DMS 273 (cell line): ENCODE data around the gene XKR3.
"Not testable (repeated sequence)": the region's sequence is repeated elsewhere in the genome, so short reads cannot be mapped to it uniquely, and the experiment has no call there.

Experiments used
- DNase-seq: peaks from one replicate; lab custom pipeline; 2025; ENCODE audit not compliant: unreplicated experiment; lab: John Stamatoyannopoulos, UW

The XKR3 gene

DNA sequence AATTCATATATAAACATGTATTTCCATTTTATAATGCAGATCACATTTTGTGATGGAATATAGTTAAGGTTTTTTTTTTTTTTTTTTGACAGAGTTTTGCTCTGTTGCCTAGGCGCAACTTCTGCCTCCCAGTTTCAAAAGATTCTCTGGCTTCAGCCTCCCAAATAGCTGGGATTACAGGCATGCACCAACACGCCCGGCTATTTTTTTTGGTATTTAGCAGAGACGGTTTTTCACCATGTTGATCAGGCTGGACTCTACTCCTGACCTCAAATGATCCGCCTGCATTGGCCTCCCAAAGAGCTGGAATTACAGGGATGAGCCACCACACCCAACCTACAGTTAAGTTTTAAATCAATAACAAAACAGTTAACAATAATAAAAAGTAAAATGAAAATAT lies 18.8 kb downstream of the XKR3 start:
- no peak for DNase-seq

- no peak for DNase-seq
These were observed 20.3 kb downstream of the XKR3 start for GRCh38 chr22:16804882-16805281.

DNA sequence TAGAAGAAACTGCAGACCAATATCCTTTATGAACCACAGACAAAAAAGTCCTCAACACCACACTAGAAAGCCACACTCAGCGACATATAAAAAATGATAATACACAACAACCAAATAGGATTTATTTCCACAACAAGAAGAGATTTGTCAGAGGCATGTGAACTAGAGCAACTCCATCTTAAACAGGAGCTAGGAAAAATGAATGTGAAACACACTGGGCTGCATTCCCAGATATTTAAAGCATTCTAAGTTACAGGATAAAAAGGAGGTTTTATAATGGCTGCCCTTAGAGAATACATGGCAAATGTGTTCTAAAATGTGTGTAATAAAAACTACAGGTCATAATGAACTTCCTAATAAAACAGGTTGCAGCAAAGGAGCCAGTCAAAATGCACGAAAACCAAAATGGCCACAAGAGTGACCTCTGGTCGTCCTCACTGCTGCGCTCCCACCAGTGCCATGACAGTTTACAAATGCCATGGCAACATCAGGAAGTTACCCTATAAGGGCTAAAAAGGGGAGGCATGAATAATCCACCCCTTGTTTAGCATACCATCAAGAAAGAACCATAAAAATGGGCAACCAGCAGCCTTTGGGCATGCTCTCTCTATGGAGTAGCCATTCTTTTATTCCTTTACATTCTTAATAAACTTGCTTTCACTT lies 21.8 kb downstream of the XKR3 start:
- DNase-seq = no peak

DNA sequence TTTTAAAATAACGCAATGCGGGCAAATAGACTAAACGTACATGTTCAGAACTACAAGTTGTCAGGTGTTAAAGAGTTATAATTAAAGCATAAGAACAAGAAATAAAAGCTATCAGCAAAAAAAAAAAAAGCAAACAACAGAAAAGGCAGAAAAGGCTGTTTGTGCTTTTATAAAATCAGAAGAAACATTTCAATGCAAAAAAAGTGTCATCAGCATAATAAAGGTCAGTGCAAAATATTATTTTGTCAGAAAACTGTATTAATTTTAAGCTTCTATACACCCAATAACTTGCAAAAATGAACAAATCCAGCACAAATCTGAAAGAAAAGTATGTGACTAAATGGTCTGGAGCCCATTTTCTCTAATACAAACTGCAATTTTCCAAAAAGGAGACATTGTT lies 23.6 kb downstream of the XKR3 start:
- DNase-seq = no peak

- no peak for DNase-seq
These were observed 24.1 kb downstream of the XKR3 start for GRCh38 chr22:16801088-16801487.

- DNase-seq = no peak
These were observed 24.9 kb downstream of the XKR3 start for GRCh38 chr22:16800358-16800757.

- DNase-seq = not testable (repeated sequence)
These were observed 29.7 kb downstream of the XKR3 start for GRCh38 chr22:16795504-16795903.

- DNase-seq = no peak
These were observed 31.4 kb downstream of the XKR3 start for GRCh38 chr22:16793831-16794230.

GRCh38 chr22:16789860-16790493 lies 35.2 kb downstream of the XKR3 start:
- DNase-seq = no peak

DNA sequence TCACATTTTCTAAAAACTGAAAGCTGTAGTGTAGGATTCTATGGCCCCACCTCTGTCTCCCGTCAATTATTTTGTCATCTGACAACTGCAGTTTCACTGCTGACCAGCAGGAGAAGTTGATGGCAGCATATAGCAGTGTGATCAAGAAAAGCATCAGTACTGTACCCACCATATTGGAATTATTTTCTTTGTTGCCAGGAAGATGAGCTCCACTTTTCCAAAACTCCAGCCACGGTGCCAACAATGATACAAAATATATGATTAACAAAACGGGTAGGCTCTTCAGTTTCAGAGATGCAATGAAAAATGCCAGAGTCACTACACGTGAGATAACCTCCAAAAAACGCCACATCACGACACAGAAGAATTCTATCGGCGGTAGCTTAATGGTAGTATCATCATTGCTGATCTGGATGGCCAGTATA lies 41.3 kb downstream of the XKR3 start:
- DNase-seq = peak; percentile 31

DNA sequence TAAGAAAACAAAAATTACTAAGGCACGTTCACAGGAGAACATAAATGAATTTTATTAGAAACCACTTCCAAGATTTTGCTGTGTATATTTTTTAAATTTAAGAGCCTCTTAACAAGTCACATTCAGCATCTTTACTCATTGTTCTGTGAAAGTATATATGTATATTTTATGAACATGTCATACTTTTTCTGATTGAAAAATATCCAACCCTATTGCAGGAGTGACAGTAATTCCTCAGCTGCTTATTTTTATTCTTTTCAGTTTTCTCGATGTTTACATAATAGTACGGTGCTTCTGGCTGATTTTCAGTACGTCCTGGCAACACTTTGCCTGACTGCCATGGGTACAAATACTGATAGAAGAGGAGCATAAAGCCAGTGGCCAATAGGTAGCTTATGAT lies 41.8 kb downstream of the XKR3 start:
- no peak for DNase-seq

DNA sequence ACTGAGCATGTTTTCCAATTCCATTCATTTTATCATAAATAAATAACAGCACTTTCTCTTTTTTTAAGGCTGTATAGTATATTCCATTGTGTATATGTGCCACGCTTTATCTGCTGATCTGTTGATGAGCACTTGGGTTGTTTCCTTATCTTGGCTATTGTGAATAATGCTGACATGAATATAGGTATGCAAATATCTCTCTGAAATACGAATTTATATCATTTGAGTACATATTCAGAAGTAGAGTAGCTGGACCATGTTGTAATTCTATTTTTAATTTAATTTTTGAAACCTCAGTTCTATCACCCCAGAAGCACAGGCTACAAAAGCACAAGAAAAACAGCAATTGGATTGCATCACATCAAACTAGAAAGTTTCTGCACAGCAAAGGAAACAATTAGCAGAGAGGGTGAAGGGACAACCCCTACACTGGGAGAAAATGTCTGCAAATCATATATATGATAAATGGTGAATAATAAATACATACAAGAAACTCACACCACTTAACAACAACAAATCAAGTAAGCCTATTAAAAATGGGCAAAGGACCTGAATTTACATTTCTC lies 43.4 kb downstream of the XKR3 start:
- DNase-seq = no peak

DNA sequence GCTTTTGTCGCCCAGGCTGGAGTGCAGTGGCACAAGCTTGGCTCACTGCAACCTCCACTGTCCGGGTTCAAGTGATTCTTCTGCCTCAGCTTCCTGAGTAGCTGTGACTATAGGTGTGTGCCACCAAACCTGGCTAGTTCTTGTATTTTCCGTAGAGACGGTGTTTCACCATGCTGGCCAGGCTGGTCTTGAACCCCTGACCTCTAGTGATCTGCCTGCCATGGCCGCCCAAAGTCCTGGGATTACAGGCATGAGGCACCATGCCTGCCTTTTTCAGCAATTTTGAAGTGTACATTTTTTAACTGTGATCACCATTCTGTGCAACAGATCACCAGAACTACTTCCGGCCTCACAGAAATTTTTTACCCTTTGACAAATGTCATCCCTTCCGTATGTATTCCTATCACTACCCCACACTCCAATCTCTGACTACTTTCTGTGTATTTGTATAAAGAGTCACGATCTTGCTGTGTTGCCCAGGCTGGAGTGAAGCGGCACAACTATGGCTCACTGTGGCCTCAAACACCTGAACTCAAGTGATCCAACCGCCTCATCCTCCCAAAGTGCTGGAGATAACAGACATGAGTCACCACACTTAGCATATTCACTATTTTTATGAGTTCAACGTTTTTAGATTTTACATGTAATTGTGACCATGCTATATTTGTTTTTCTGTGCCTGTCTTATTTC lies 44.0 kb downstream of the XKR3 start:
- no peak for DNase-seq

GRCh38 chr22:16777284-16777924 lies 47.8 kb downstream of the XKR3 start:
- no peak for DNase-seq

DNA sequence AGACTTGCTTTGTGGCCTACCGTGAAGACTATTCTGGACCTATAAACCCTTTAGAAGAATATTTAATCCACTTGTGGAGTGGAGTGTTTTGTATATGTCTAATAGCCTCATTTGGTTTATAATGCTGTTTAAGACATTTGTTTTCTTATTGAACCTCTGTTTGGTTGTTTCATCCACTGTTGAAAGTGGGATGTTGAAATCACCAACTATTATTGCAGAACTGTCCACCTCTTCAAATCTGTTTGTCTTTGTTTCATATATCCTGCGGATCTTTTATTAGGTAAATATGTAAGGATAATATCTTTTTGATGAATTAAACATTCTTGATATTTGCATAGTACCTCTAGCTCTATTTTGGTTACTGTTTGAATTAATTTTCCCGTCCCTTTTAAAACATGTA lies 49.1 kb downstream of the XKR3 start:
- no peak for DNase-seq

DNA sequence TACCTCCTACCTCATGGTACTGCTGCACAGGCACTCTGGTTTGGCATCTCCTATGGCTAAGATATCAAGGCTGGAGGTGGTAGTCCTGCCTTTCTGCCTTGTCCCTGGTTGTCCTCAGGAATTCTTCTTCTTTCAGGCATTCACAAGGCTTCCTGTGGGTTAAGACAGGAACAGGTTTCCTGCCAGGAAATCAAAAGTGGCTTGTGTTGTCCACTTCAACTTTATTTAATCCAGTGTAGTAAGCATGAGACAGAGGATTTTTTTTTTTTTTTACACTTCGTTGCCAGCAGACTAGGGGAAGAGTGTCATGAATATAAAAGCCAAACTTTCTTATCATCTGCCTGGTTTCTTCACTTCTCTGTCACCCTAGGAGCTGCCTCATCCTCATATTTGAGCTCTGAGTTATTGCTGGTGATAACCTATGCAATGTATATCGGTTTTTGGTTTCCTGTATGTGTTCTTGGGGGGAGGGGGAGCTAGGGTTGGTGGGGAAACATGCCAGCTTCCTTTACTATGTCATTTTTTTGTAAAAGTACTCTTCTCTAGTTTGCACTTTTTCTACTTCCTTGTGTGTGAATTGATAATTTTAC lies 50.2 kb downstream of the XKR3 start:
- no peak for DNase-seq

DNA sequence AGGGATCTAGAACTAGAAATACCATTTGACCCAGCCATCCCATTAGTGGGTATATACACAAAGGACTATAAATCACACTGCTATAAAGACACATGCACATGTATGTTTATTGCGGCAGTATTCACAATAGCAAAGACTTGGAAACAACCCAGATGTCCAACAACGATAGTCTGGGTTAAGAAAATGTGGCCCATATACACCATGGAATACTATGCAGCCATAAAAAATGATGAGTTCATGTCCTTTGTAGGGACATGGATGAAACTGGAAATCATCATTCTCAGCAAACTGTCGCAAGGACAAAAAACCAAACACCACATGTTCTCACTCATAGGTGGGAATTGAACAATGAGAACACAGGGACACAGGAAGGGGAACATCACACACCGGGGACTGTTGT lies 53.6 kb downstream of the XKR3 start:
- DNase-seq = not testable (repeated sequence)

- not testable (repeated sequence) for DNase-seq
These were observed 57.3 kb downstream of the XKR3 start for GRCh38 chr22:16767927-16768326.

- DNase-seq = not testable (repeated sequence)
These were observed 63.0 kb downstream of the XKR3 start for GRCh38 chr22:16762224-16762623.

DNA sequence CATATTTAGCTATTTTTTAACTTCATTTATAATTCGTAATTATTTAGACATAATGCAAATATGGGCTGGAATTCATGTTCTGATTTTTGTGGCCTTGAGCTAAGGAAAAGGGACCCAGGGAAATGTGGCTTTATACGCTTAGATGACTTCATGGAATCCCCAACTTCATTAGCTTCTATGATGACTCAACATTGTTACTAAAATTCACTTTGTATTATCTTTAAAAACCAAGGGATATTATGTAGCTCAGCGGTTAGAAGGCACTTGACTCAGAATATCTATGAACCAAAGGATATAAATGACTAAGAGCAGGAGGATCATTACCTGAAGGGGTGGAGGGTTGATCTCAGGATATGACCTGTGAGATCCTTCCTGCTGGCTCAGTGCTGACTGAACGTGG lies 64.8 kb downstream of the XKR3 start:
- DNase-seq = not testable (repeated sequence)

DNA sequence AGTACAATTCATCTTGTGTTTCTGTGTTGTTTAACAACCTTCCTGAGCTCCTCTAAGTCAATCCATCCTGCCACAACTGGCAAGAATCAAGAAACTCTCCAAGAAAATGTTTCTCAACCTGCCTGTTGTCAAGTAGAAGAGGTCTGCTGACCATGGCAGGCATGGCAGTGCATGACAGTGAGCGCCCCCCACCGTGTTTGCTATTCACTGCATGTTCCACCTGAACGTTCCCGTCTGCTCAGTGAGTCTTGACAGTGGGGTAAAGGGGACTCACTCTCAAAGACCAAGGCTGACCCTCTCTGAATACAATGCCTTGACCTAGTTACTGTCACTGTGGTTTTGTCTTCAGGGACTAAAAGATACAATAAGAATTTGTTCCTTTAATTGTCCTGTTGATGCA lies 75.9 kb downstream of the XKR3 start:
- DNase-seq = not testable (repeated sequence)
